ENCODE data around the gene BCKDHB.
A peak's percentile ranks its signal among the peaks of the same experiment; 100 is the strongest.

BCKDHB gene

DNA sequence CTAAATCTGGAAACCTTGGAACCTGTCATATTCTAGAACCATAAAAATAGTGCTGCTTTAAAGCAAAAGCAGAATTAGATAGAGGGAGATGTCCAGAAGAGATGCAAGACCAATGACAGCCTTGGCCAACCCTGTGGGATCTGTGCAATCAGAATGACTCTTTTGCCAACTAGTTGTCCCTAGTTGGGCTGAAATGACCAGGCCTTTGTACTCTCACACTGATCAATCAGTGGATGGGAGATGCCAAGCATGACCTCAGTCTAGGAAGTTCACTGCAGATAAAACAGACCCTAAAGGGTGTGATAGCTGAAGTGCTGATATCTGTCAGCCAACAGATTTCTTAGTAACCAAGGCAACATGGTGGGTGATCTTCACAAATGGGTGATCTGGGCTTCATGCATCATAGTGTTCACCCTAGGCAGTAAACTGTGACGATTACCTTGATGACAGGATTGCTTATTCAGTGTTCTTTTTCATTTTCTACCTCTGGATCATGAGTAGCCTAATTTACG, 52.1 kb downstream of the BCKDHB start:
- H3K27me3 ChIP-seq (ENCODE audit: control insufficient read depth, insufficient read depth, low read length), result no peaks in the 10 kb centered on the region
- H3K27ac ChIP-seq (ENCODE audit: low read depth, low read length), result no peak overlapping the region
- H3K4me3 ChIP-seq (ENCODE audit: low read length), result no peak overlapping the region
- no peaks in the 10 kb centered on the region for H3K36me3 ChIP-seq (ENCODE audit: control insufficient read depth, insufficient read depth, low read length)
- no peaks in the 10 kb centered on the region for H3K4me1 ChIP-seq (ENCODE audit: control insufficient read depth, insufficient read depth, low read length)
- no peak overlapping the region for H3K9ac ChIP-seq (ENCODE audit: low read length)

GRCh38 chr6:80161434-80161833, 55.0 kb downstream of the BCKDHB start:
- H3K9ac ChIP-seq (ENCODE audit: low read length), result no peak overlapping the region
- H3K36me3 ChIP-seq (ENCODE audit: control insufficient read depth, insufficient read depth, low read length), result no peaks in the 10 kb centered on the region
- peaks cover 7% of the 10 kb centered on the region for H3K4me1 ChIP-seq (ENCODE audit: control insufficient read depth, insufficient read depth, low read length)
- no peaks in the 10 kb centered on the region for H3K27me3 ChIP-seq (ENCODE audit: control insufficient read depth, insufficient read depth, low read length)
- no peak overlapping the region for H3K4me3 ChIP-seq (ENCODE audit: low read length)
- H3K27ac ChIP-seq (ENCODE audit: low read depth, low read length), result no peak overlapping the region

DNA sequence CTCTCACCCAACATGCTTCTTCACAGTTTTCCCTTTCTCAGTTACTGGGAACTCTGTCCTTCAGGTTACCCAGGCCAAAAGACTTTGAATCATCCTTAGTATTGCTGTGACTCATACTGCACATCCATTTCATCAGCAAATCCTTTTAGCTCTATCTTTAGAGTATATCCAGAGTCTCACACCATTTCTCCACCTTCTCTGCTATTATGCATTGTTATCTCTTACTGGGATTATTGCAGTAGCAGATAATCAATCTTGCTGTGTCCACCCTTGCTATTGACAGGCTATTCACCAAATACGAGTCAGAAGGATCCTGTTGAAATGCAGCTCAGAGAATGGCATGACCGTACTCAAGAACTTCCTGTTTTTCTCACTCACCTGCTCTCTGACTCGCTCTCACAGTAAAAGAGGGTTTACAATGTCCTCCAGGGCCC, 57.3 kb downstream of the BCKDHB start:
- no peaks in the 10 kb centered on the region for H3K27me3 ChIP-seq (ENCODE audit: control insufficient read depth, insufficient read depth, low read length)

GRCh38 chr6:80165143-80165542, 58.7 kb downstream of the BCKDHB start:
- H3K4me3 ChIP-seq (ENCODE audit: low read length), result no peak overlapping the region
- no peaks in the 10 kb centered on the region for H3K27me3 ChIP-seq (ENCODE audit: control insufficient read depth, insufficient read depth, low read length)
- H3K27ac ChIP-seq (ENCODE audit: low read depth, low read length), result no peak overlapping the region
- no peaks in the 10 kb centered on the region for H3K36me3 ChIP-seq (ENCODE audit: control insufficient read depth, insufficient read depth, low read length)
- no peak overlapping the region for H3K9ac ChIP-seq (ENCODE audit: low read length)
- H3K4me1 ChIP-seq (ENCODE audit: control insufficient read depth, insufficient read depth, low read length), result peaks cover 7% of the 10 kb centered on the region

More for the DNA sequence above, 57.3 kb downstream of the BCKDHB start:
- no peak overlapping the region for H3K9ac ChIP-seq (ENCODE audit: low read length)
- no peak overlapping the region for H3K4me3 ChIP-seq (ENCODE audit: low read length)
- H3K27ac ChIP-seq (ENCODE audit: low read depth, low read length), result peak overlapping the region; percentile 30
- H3K36me3 ChIP-seq (ENCODE audit: control insufficient read depth, insufficient read depth, low read length), result no peaks in the 10 kb centered on the region
- peaks cover 7% of the 10 kb centered on the region for H3K4me1 ChIP-seq (ENCODE audit: control insufficient read depth, insufficient read depth, low read length)

DNA sequence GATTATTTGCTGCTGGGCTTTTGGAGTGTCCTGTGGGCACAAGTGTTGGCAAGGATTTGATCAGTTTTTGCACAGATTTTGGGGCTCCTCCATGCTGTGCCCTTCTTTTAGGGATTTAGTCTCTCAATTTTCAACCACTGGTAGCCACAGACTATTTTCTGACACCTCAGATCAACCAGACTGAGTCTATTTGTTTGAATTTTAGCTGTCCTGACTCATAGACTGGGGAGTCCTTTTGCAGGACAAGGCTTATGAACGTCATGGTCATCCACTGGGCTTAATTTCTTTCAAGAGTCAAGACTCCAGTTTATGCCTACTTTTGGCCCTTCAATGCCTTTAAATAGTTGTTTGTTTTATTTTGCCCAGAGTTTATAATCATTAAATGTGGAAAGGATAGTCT, 59.3 kb downstream of the BCKDHB start:
- Histone ChIP-seq H3K4me1 (ENCODE audit: control insufficient read depth, insufficient read depth, low read length) (peaks cover 7% of the 10 kb centered on the region), H3K36me3 (ENCODE audit: control insufficient read depth, insufficient read depth, low read length) (no peaks in the 10 kb centered on the region), H3K4me3 (ENCODE audit: low read length) (no peak overlapping the region), H3K9ac (ENCODE audit: low read length) (no peak overlapping the region), H3K27ac (ENCODE audit: low read depth, low read length) (no peak overlapping the region), H3K27me3 (ENCODE audit: control insufficient read depth, insufficient read depth, low read length) (no peaks in the 10 kb centered on the region)

- no peaks in the 10 kb centered on the region for H3K4me1 ChIP-seq (ENCODE audit: control insufficient read depth, insufficient read depth, low read length)
Observed at GRCh38 chr6:80170433-80170832, 64.0 kb downstream of the BCKDHB start.

GRCh38 chr6:80173411-80173810, 66.9 kb downstream of the BCKDHB start:
- no peaks in the 10 kb centered on the region for H3K4me1 ChIP-seq (ENCODE audit: control insufficient read depth, insufficient read depth, low read length)
- H3K9ac ChIP-seq (ENCODE audit: low read length), result no peak overlapping the region
- H3K36me3 ChIP-seq (ENCODE audit: control insufficient read depth, insufficient read depth, low read length), result no peaks in the 10 kb centered on the region
- no peak overlapping the region for H3K4me3 ChIP-seq (ENCODE audit: low read length)
- no peak overlapping the region for H3K27ac ChIP-seq (ENCODE audit: low read depth, low read length)
- no peaks in the 10 kb centered on the region for H3K27me3 ChIP-seq (ENCODE audit: control insufficient read depth, insufficient read depth, low read length)

More at GRCh38 chr6:80170433-80170832, 64.0 kb downstream of the BCKDHB start:
- Histone ChIP-seq H3K9ac (ENCODE audit: low read length) (no peak overlapping the region), H3K27ac (ENCODE audit: low read depth, low read length) (no peak overlapping the region), H3K36me3 (ENCODE audit: control insufficient read depth, insufficient read depth, low read length) (no peaks in the 10 kb centered on the region), H3K27me3 (ENCODE audit: control insufficient read depth, insufficient read depth, low read length) (no peaks in the 10 kb centered on the region), H3K4me3 (ENCODE audit: low read length) (no peak overlapping the region)

DNA sequence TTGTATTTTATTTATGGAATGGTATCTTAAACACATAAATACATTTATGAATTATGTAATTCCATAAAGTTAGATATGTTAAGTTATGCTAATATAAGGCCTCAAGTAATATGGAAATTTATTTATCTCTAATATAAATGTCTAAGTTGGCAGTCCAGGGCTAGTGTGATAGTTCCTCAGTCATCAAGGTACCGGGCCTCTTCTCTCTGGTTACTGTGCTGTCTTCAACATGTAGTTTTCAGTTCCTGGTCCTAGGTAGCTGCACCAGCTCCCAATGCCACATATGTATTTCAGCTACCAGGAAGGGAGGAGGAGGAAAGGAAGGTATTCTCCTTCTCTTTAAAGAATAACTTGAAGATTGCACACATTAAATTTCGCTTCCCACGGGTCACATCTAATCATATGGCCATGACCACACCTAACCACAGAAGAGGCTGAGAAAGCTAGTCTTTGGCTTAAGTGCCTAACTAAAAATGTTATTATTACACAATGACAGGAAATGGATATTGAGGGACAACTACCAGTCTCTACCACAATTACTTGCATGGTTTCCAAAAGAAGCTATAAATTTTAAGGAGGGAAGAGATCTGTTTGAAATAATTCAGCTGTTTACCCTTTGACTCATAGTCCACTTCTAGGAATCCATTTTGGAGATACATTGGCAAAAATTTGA, 68.6 kb downstream of the BCKDHB start:
- Histone ChIP-seq H3K27me3 (ENCODE audit: control insufficient read depth, insufficient read depth, low read length) (no peaks in the 10 kb centered on the region), H3K4me1 (ENCODE audit: control insufficient read depth, insufficient read depth, low read length) (no peaks in the 10 kb centered on the region), H3K9ac (ENCODE audit: low read length) (no peak overlapping the region), H3K4me3 (ENCODE audit: low read length) (no peak overlapping the region), H3K36me3 (ENCODE audit: control insufficient read depth, insufficient read depth, low read length) (no peaks in the 10 kb centered on the region), H3K27ac (ENCODE audit: low read depth, low read length) (no peak overlapping the region)

- no peaks in the 10 kb centered on the region for H3K27me3 ChIP-seq (ENCODE audit: control insufficient read depth, insufficient read depth, low read length)
- H3K27ac ChIP-seq (ENCODE audit: low read depth, low read length), result no peak overlapping the region
- H3K4me1 ChIP-seq (ENCODE audit: control insufficient read depth, insufficient read depth, low read length), result no peaks in the 10 kb centered on the region
- no peak overlapping the region for H3K4me3 ChIP-seq (ENCODE audit: low read length)
- H3K36me3 ChIP-seq (ENCODE audit: control insufficient read depth, insufficient read depth, low read length), result no peaks in the 10 kb centered on the region
- H3K9ac ChIP-seq (ENCODE audit: low read length), result no peak overlapping the region
Observed at GRCh38 chr6:80179695-80180094, 73.2 kb downstream of the BCKDHB start.

DNA sequence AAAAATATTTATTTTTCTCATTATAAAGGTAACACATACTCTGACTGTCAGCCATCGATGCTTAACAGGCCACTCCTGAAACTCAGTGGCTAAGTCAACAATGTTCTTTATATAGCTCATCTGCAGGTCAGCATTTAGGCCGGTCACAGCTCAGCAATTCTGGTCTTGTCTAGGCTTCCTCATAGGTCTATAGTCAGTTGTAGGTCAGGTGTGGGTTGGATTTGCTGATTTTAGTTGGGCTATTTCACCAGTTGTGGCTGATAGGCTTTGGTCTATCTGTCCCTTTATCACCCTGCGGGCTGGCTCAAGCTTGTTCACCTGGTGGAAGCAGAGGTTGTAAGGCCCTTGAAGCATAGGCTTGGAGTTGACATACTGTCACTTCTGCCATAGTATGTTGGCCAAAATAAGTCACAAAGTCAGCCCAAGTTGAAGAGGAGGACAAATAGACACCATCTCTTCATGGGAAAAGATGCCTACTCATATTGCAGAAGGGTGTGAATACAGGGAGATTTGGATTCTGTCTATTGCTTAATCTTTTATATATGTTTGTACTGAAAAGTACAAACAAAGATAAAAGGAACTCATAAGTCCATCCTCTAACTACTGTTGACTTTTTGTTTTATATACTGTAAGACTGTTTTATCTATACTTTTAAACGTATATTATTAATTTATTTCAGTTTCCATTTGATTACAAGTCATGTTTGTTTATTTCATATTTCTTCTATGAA, 75.0 kb downstream of the BCKDHB start:
- Histone ChIP-seq H3K4me3 (ENCODE audit: low read length) (no peak overlapping the region), H3K36me3 (ENCODE audit: control insufficient read depth, insufficient read depth, low read length) (no peaks in the 10 kb centered on the region), H3K27ac (ENCODE audit: low read depth, low read length) (no peak overlapping the region), H3K27me3 (ENCODE audit: control insufficient read depth, insufficient read depth, low read length) (no peaks in the 10 kb centered on the region), H3K4me1 (ENCODE audit: control insufficient read depth, insufficient read depth, low read length) (no peaks in the 10 kb centered on the region), H3K9ac (ENCODE audit: low read length) (no peak overlapping the region)

GRCh38 chr6:80182308-80182707, 75.8 kb downstream of the BCKDHB start:
- Histone ChIP-seq H3K27me3 (ENCODE audit: control insufficient read depth, insufficient read depth, low read length) (no peaks in the 10 kb centered on the region), H3K9ac (ENCODE audit: low read length) (no peak overlapping the region), H3K4me1 (ENCODE audit: control insufficient read depth, insufficient read depth, low read length) (no peaks in the 10 kb centered on the region), H3K27ac (ENCODE audit: low read depth, low read length) (no peak overlapping the region), H3K36me3 (ENCODE audit: control insufficient read depth, insufficient read depth, low read length) (no peaks in the 10 kb centered on the region), H3K4me3 (ENCODE audit: low read length) (no peak overlapping the region)

- Histone ChIP-seq H3K9ac (ENCODE audit: low read length) (no peak overlapping the region), H3K27ac (ENCODE audit: low read depth, low read length) (no peak overlapping the region), H3K4me1 (ENCODE audit: control insufficient read depth, insufficient read depth, low read length) (no peaks in the 10 kb centered on the region), H3K27me3 (ENCODE audit: control insufficient read depth, insufficient read depth, low read length) (no peaks in the 10 kb centered on the region), H3K4me3 (ENCODE audit: low read length) (no peak overlapping the region), H3K36me3 (ENCODE audit: control insufficient read depth, insufficient read depth, low read length) (no peaks in the 10 kb centered on the region)
Observed at GRCh38 chr6:80183019-80183795, 76.7 kb downstream of the BCKDHB start.
